Chondrocyte (in vitro differentiated cells): Measurements from ENCODE around the gene COMMD3. TPM values are rescaled to one million over a fixed set of nuclear protein-coding genes. Genes with fewer than 3 reads are reported as not detected.
A peak's percentile ranks its signal among the peaks of the same experiment; 100 is the strongest.

Source experiments
- DNase-seq: peaks from one replicate; pipeline ENCODE4 v3.0.0; 2021; ENCODE audit warnings: mixed read lengths, low spot score
- H3K27ac Mint-ChIP-seq: one replicate; pipeline ENCODE4 v1.8.0; 2021; ENCODE audit warnings: mild to moderate bottlenecking, moderate library complexity, mixed read lengths; ENCODE audit not compliant: unreplicated experiment
- H3K27me3 Mint-ChIP-seq: 2 replicates; pipeline ENCODE4 v1.8.0; 2021; ENCODE audit warnings: low read depth, mixed read lengths
- H3K36me3 Mint-ChIP-seq: 2 replicates; pipeline ENCODE4 v1.8.0; 2021; ENCODE audit warnings: low read depth, mixed read lengths
- H3K4me1 Mint-ChIP-seq: 2 replicates; pipeline ENCODE4 v1.8.0; 2021; ENCODE audit warnings: low read depth, mild to moderate bottlenecking, mixed read lengths
- H3K4me3 Mint-ChIP-seq: one replicate; pipeline ENCODE4 v1.8.0; 2021; ENCODE audit warnings: mild to moderate bottlenecking, moderate library complexity, mixed read lengths; ENCODE audit not compliant: unreplicated experiment
- H3K9me3 Mint-ChIP-seq: 2 replicates; pipeline ENCODE4 v1.8.0; 2021; ENCODE audit warnings: low read depth, mixed read lengths
- CTCF ChIP-seq: fragments of 200-600 bp; sonication (generic); IDR thresholded peaks from 2 replicates; pipeline ENCODE4 v1.5.0; 2021; ENCODE audit warnings: antibody characterized with exemption, mild to moderate bottlenecking, moderate library complexity
- total RNA-seq: library from RNA; stranded (reverse); gene quantifications from 3 replicates; pipeline ENCODE4 v1.2.1, GENCODE V29; 2021

COMMD3 gene
- total RNA-seq, 1 donor from 2014 or later = 51.4 TPM

- TF ChIP-seq CTCF = no peak
- Mint-ChIP-seq H3K4me3 (no peak overlapping the region), H3K36me3 (peaks cover 3% of the 10 kb centered on the region), H3K27me3 (peaks cover 6% of the 10 kb centered on the region), H3K4me1 (peaks cover 53% of the 10 kb centered on the region), H3K9me3 (no peaks in the 10 kb centered on the region), H3K27ac (no peak overlapping the region)
- no peak for DNase-seq
Observed at GRCh38 chr10:22323538-22324305, 7.5 kb downstream of the COMMD3 start.

- peak overlapping the region; percentile 79 for H3K4me3 Mint-ChIP-seq
- peaks cover 49% of the 10 kb centered on the region for H3K4me1 Mint-ChIP-seq
- no peak overlapping the region for H3K27ac Mint-ChIP-seq
- H3K9me3 Mint-ChIP-seq = no peaks in the 10 kb centered on the region
- H3K27me3 Mint-ChIP-seq = peaks cover 6% of the 10 kb centered on the region
- TF ChIP-seq CTCF = no peak
- no peak for DNase-seq
- H3K36me3 Mint-ChIP-seq = peaks cover 7% of the 10 kb centered on the region
Observed at GRCh38 chr10:22324413-22324812, 8.2 kb downstream of the COMMD3 start.

GRCh38 chr10:22324893-22325271 lies 8.7 kb downstream of the COMMD3 start:
- peaks cover 44% of the 10 kb centered on the region for H3K4me1 Mint-ChIP-seq
- TF ChIP-seq CTCF = no peak
- H3K4me3 Mint-ChIP-seq = peak overlapping the region; percentile 79
- H3K27ac Mint-ChIP-seq = peak overlapping the region; percentile 86
- peaks cover 6% of the 10 kb centered on the region for H3K27me3 Mint-ChIP-seq
- DNase-seq = no peak
- peaks cover 11% of the 10 kb centered on the region for H3K36me3 Mint-ChIP-seq
- H3K9me3 Mint-ChIP-seq = no peaks in the 10 kb centered on the region

GRCh38 chr10:22325272-22326144 lies 9.3 kb downstream of the COMMD3 start:
- no peak for DNase-seq
- peaks cover 6% of the 10 kb centered on the region for H3K27me3 Mint-ChIP-seq
- peak overlapping the region; percentile 79 for H3K4me3 Mint-ChIP-seq
- H3K27ac Mint-ChIP-seq = peak overlapping the region; percentile 86
- H3K36me3 Mint-ChIP-seq = peaks cover 11% of the 10 kb centered on the region
- TF ChIP-seq CTCF = peak; percentile 51
- H3K4me1 Mint-ChIP-seq = peaks cover 41% of the 10 kb centered on the region
- H3K9me3 Mint-ChIP-seq = no peaks in the 10 kb centered on the region

- Mint-ChIP-seq H3K4me1 (peaks cover 41% of the 10 kb centered on the region), H3K27ac (peak overlapping the region; percentile 85), H3K4me3 (peak overlapping the region; percentile 79), H3K27me3 (peaks cover 6% of the 10 kb centered on the region), H3K36me3 (peaks cover 11% of the 10 kb centered on the region), H3K9me3 (no peaks in the 10 kb centered on the region)
- peak; percentile 6 for TF ChIP-seq CTCF
- DNase-seq = no peak
Observed at GRCh38 chr10:22326145-22326702, 10.0 kb downstream of the COMMD3 start.
